H9 (cell line): ENCODE data around the gene N4BP2L1. TPM values are rescaled to one million over a fixed set of nuclear protein-coding genes. Genes with fewer than 3 reads are reported as not detected.

Experiments
- DNase-seq: peaks from one replicate; pipeline ENCODE4 v3.0.0-alpha.2; 2017
- H2AFZ ChIP-seq: one replicate; pipeline ENCODE4 v1.6.1; 2013; ENCODE audit warnings: mild to moderate bottlenecking, low read length, control low read depth, moderate library complexity
- H2AK5ac ChIP-seq: 2 replicates; pipeline ENCODE4 v1.6.1; 2013; ENCODE audit warnings: low read length, control low read depth, mixed read lengths; ENCODE audit not compliant: insufficient read length
- H2BK120ac ChIP-seq: one replicate; pipeline ENCODE4 v1.6.1; 2013; ENCODE audit warnings: low read depth, mild to moderate bottlenecking, low read length, control low read depth, inconsistent platforms; ENCODE audit not compliant: poor library complexity, severe bottlenecking
- H2BK12ac ChIP-seq: 2 replicates; pipeline ENCODE4 v1.6.1; 2013; ENCODE audit warnings: low read length, control low read depth, mixed read lengths, low read depth; ENCODE audit not compliant: insufficient read length
- H2BK15ac ChIP-seq: 2 replicates; pipeline ENCODE4 v1.6.1; 2013; ENCODE audit warnings: low read depth, low read length, control low read depth
- H2BK20ac ChIP-seq: one replicate; pipeline ENCODE4 v1.6.1; 2013; ENCODE audit warnings: low read depth, mild to moderate bottlenecking, low read length, control low read depth, inconsistent platforms; ENCODE audit not compliant: poor library complexity, severe bottlenecking
- H2BK5ac ChIP-seq: 2 replicates; pipeline ENCODE4 v1.6.1; 2013; ENCODE audit warnings: low read length, control low read depth, mixed read lengths; ENCODE audit not compliant: insufficient read length
- H3K14ac ChIP-seq: 2 replicates; pipeline ENCODE4 v1.6.1; 2013; ENCODE audit warnings: low read length, control low read depth; ENCODE audit not compliant: insufficient read depth
- H3K18ac ChIP-seq: 2 replicates; pipeline ENCODE4 v1.6.1; 2013; ENCODE audit warnings: low read depth, mild to moderate bottlenecking, mixed read lengths, low read length, control low read depth; ENCODE audit not compliant: insufficient read length
- H3K23ac ChIP-seq: 2 replicates; pipeline ENCODE4 v1.6.1; 2013; ENCODE audit warnings: low read length, control low read depth, mixed read lengths, low read depth; ENCODE audit not compliant: insufficient read length
- H3K23me2 ChIP-seq: 2 replicates; pipeline ENCODE4 v1.6.1; 2013; ENCODE audit warnings: low read depth, mild to moderate bottlenecking, mixed read lengths, low read length, control low read depth; ENCODE audit not compliant: insufficient read length, poor library complexity, severe bottlenecking
- H3K27ac ChIP-seq: 2 replicates; pipeline ENCODE4 v1.5.1; 2013; ENCODE audit warnings: low read length, control low read depth, mixed read lengths, low read depth; ENCODE audit not compliant: insufficient read length
- H3K27me3 ChIP-seq: 2 replicates; pipeline ENCODE4 v1.6.1; 2013; ENCODE audit warnings: low read length, control low read depth, inconsistent platforms; ENCODE audit not compliant: insufficient read depth
- H3K4ac ChIP-seq: 2 replicates; pipeline ENCODE4 v1.6.1; 2013; ENCODE audit warnings: low read depth, mild to moderate bottlenecking, control low read depth, inconsistent platforms, low read length, moderate library complexity
- H3K4me1 ChIP-seq: 2 replicates; pipeline ENCODE4 v1.6.1; 2013; ENCODE audit warnings: low read length, control low read depth, inconsistent platforms; ENCODE audit not compliant: insufficient read depth
- H3K4me2 ChIP-seq: 2 replicates; pipeline ENCODE4 v1.6.1; 2013; ENCODE audit warnings: low read length, control low read depth, mixed read lengths; ENCODE audit not compliant: insufficient read length, insufficient read depth
- H3K56ac ChIP-seq: 2 replicates; pipeline ENCODE4 v1.6.1; 2013; ENCODE audit warnings: low read depth, mild to moderate bottlenecking, mixed read lengths, low read length, control low read depth; ENCODE audit not compliant: insufficient read length
- H3K79me1 ChIP-seq: 2 replicates; pipeline ENCODE4 v1.6.1; 2013; ENCODE audit warnings: low read depth, mild to moderate bottlenecking, moderate library complexity, low read length, control low read depth, inconsistent platforms; ENCODE audit not compliant: insufficient read depth, poor library complexity, severe bottlenecking
- H3K79me2 ChIP-seq: 2 replicates; pipeline ENCODE4 v1.6.1; 2013; ENCODE audit warnings: low read length, control low read depth, inconsistent platforms; ENCODE audit not compliant: insufficient read depth
- H3K9ac ChIP-seq: 2 replicates; pipeline ENCODE4 v1.6.1; 2013; ENCODE audit warnings: low read length, control low read depth, mixed read lengths; ENCODE audit not compliant: insufficient read length; ENCODE audit errors: extremely low read depth
- H3K9me3 ChIP-seq: one replicate; pipeline ENCODE4 v1.6.1; 2013; ENCODE audit warnings: low read depth, low read length, inconsistent platforms; ENCODE audit not compliant: control insufficient read depth
- H3T11ph ChIP-seq: one replicate; pipeline ENCODE4 v1.6.1; 2013; ENCODE audit warnings: mild to moderate bottlenecking, low read length, control low read depth, inconsistent platforms
- H4K20me1 ChIP-seq: one replicate; pipeline ENCODE4 v1.6.1; 2013; ENCODE audit not compliant: control insufficient read depth, insufficient read length, insufficient read depth
- H4K5ac ChIP-seq: 2 replicates; pipeline ENCODE4 v1.6.1; 2013; ENCODE audit warnings: low read depth, mild to moderate bottlenecking, mixed read lengths, low read length, control low read depth; ENCODE audit not compliant: insufficient read length
- H4K8ac ChIP-seq: replicated peaks from 2 replicates; pipeline ENCODE4 v1.6.1; 2013; ENCODE audit warnings: low read length, control low read depth, mixed read lengths, low read depth; ENCODE audit not compliant: insufficient read length
- H4K91ac ChIP-seq: 2 replicates; pipeline ENCODE4 v1.6.1; 2013; ENCODE audit warnings: low read depth, mild to moderate bottlenecking, moderate library complexity, mixed read lengths, low read length, control low read depth; ENCODE audit not compliant: insufficient read length
- H3K27ac Mint-ChIP-seq, 3 experiments: 2 replicates in 2 of 3; 3 replicates in 1 of 3; pipeline ENCODE4 v1.8.0; 2020 to 2021; ENCODE audit warnings: mixed read lengths in 3 of 3, mild to moderate bottlenecking in 1 of 3, moderate library complexity in 1 of 3
- H3K27me3 Mint-ChIP-seq: 2 replicates; pipeline ENCODE4 v1.8.0; 2021; ENCODE audit warnings: low read depth, mild to moderate bottlenecking, moderate library complexity, mixed read lengths
- H3K36me3 Mint-ChIP-seq, 3 experiments: 2 replicates in 2 of 3; 3 replicates in 1 of 3; pipeline ENCODE4 v1.8.0; 2020 to 2021; ENCODE audit warnings: low read depth in 3 of 3, mixed read lengths in 3 of 3; ENCODE audit not compliant: insufficient read depth in 1 of 3
- H3K4me1 Mint-ChIP-seq, 2 experiments: 2 replicates each; pipeline ENCODE4 v1.8.0; 2020; ENCODE audit warnings: mixed read lengths in 2 of 2
- H3K4me3 Mint-ChIP-seq, 2 experiments: 2 replicates in 1 of 2; 3 replicates in 1 of 2; pipeline ENCODE4 v1.8.0; 2020 to 2021; ENCODE audit warnings: mild to moderate bottlenecking in 2 of 2, mixed read lengths in 2 of 2, moderate library complexity in 1 of 2
- H3K9me3 Mint-ChIP-seq, 2 experiments: 2 replicates in 1 of 2; 3 replicates in 1 of 2; pipeline ENCODE4 v1.8.0; 2020; ENCODE audit warnings: mild to moderate bottlenecking in 2 of 2, mixed read lengths in 2 of 2, moderate library complexity in 1 of 2
- CTCF ChIP-seq: fragments of 200-600 bp; sonication (generic); conservative IDR thresholded peaks from 3 replicates; pipeline ENCODE4 v1.8.0; 2021; ENCODE audit warnings: antibody characterized with exemption, mild to moderate bottlenecking
- WGBS: extraction: QIAGEN DNeasy Blood & Tissue Kit; methylation state at CpG from one replicate; pipeline ENCODE4 v1.1.7; 2013; ENCODE audit warnings: missing lambda C conversion rate, low lambda C conversion rate, mixed read lengths; ENCODE audit not compliant: insufficient read length; ENCODE audit errors: extremely low coverage; 5-methylcytosine and 5-hydroxymethylcytosine counted together
- total RNA-seq: library from RNA; stranded (reverse); gene quantifications from 2 replicates; pipeline ENCODE4 v1.2.1, GENCODE V29; 2021

N4BP2L1 gene
- total RNA-seq, 1 experiment from 2014 or later = 1.5 TPM

DNA sequence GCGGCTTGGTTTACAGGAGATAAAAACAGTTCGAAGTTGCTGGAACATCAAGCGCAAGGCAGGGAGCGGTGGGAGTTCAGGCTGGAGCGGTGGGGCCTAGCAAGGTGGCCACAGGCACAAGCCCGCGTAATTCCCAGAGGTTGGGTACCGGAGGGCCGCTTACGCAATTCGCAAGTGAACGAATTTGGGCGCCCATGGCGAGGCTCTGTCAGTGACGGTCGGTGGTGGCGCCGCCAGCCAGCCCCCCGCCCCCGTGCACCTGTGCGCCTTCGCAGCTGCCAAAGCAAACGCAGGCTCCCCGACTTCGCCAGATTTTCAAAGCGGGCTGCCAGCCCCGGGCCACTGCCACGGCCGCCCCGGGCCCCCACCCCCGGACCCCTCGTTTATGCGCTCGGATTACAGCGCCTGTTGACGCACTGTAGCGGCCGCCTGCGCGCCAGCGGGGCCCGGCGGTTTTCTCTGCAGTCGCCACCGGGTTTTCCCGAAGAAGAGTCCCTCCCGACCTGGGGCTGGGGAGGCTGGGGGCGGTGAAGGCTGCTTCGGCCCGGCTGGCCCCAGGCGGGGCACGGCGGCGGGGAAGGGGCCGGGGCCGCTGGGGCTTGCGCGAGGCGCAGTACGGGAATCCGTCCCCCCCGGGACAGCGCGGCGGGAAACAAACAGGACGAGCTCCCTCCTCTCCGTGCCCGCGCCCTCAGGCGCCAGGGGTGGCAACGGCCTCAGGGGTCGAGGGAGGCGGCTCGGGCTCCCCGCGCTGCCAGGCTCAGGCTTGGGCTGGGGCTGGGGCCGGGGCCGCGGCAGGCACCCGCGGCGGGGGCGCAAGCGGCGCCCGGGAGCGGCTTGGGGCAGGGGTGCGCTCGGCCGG is 709 bp downstream of the N4BP2L1 start:
- no peak overlapping the region for H3T11ph ChIP-seq
- DNase-seq = peak; percentile 76
- no peak overlapping the region for H3K27ac ChIP-seq
- no peaks in the 10 kb centered on the region for H3K79me1 ChIP-seq
- no peak overlapping the region for H2BK20ac ChIP-seq
- peak overlapping the region; percentile 46 for H3K4me2 ChIP-seq
- H3K23ac ChIP-seq = no peak overlapping the region
- Mint-ChIP-seq H3K27ac (no peak overlapping the region; a peak in 1 of 7 replicates), H3K4me3 (peak overlapping the region; percentile 74 to 81), H3K27me3 (peaks cover 19% of the 10 kb centered on the region), H3K9me3 (no peaks in the 10 kb centered on the region; a peak in 1 of 5 replicates), H3K36me3 (peaks cover 2 to 3% (median 3%) of the 10 kb centered on the region in 3 experiments; a peak in 4 of 7 replicates), H3K4me1 (peaks cover 24 to 27% of the 10 kb centered on the region in 2 experiments)
- H2BK15ac ChIP-seq = no peak overlapping the region
- H3K4ac ChIP-seq = no peak overlapping the region
- no peaks in the 10 kb centered on the region for H3K9me3 ChIP-seq
- no CpG with 5 or more reads among the region's 90 CpGs for WGBS
- peaks cover 3% of the 10 kb centered on the region; the same call in 1 of the 2 replicates for H3K4me1 ChIP-seq
- H3K9ac ChIP-seq = peak overlapping the region; percentile 54
- peaks cover 17% of the 10 kb centered on the region for H3K23me2 ChIP-seq
- no peaks in the 10 kb centered on the region for H3K79me2 ChIP-seq
- TF ChIP-seq CTCF = no peak
- H3K18ac ChIP-seq = no peak overlapping the region
- no peaks in the 10 kb centered on the region for H4K20me1 ChIP-seq
- H3K14ac ChIP-seq = peak overlapping the region; percentile 89
- H2AFZ ChIP-seq = no peak overlapping the region
- no peak overlapping the region for H2AK5ac ChIP-seq
- no peak overlapping the region for H4K91ac ChIP-seq
- no peak overlapping the region for H2BK120ac ChIP-seq
- H2BK5ac ChIP-seq = no peak overlapping the region
- no peak overlapping the region for H4K5ac ChIP-seq
- no peak overlapping the region for H4K8ac ChIP-seq
- peaks cover 4% of the 10 kb centered on the region for H3K27me3 ChIP-seq
- H3K56ac ChIP-seq = no peak overlapping the region
- no peak overlapping the region for H2BK12ac ChIP-seq
